ENCODE results near the gene GNB1L. TPM values are rescaled to one million over a fixed set of nuclear protein-coding genes. Genes with fewer than 3 reads are reported as not detected.

GNB1L gene
- total RNA-seq, 2 experiments from 2014 or later: 3.0 to 6.5 TPM

- peak in 1 of 14 experiments; percentile 8 for DNase-seq
Observed at GRCh38 chr22:19871845-19872778, 17.4 kb upstream of the GNB1L start.

GRCh38 chr22:19871023-19871844, 16.6 kb upstream of the GNB1L start:
- CTCF ChIA-PET: no interaction called here
- Mint-ChIP-seq H3K27ac (no peak overlapping the region), H3K36me3 (ENCODE audit: low read depth) (no peaks in the 10 kb centered on the region), H3K9me3 (no peaks in the 10 kb centered on the region), H3K27me3 (no peaks in the 10 kb centered on the region), H3K4me1 (ENCODE audit: low read depth) (peaks cover 9% of the 10 kb centered on the region), H3K4me3 (no peak overlapping the region)
- ATAC-seq (ENCODE audit: poor library complexity) (no peak), DNase-seq (peak in 3 of 14 experiments; percentile 2 to 29 (median 9))
- Histone ChIP-seq H3K27ac (ENCODE audit: low read depth in 1 of 2, low read length in 2 of 2) (no peak overlapping the region), H3K9me3 (ENCODE audit: control insufficient read depth in 1 of 2, insufficient read depth in 1 of 2, low read length in 2 of 2) (no peaks in the 10 kb centered on the region), H3K4me1 (ENCODE audit: insufficient read depth, low read length) (peaks cover 28% of the 10 kb centered on the region), H3K27me3 (ENCODE audit: control insufficient read depth in 1 of 2, insufficient read depth in 2 of 2, low read length in 2 of 2) (no peaks in the 10 kb centered on the region), H3K36me3 (ENCODE audit: insufficient read depth, low read length) (no peaks in the 10 kb centered on the region), H3K4me3 (ENCODE audit: low read length) (no peak overlapping the region)
- POLR2A ChIA-PET: no interaction called here
- TF ChIP-seq CTCF (IDR thresholded peaks at IDR 0.05): no peak
- intact Hi-C loops (cut with DNase I, micrococcal nuclease): no loop called here

More at GRCh38 chr22:19871845-19872778, 17.4 kb upstream of the GNB1L start:
- Mint-ChIP-seq H3K4me3 (no peak overlapping the region), H3K27ac (no peak overlapping the region), H3K36me3 (ENCODE audit: low read depth) (no peaks in the 10 kb centered on the region), H3K4me1 (ENCODE audit: low read depth) (peaks cover 9% of the 10 kb centered on the region), H3K9me3 (no peaks in the 10 kb centered on the region), H3K27me3 (no peaks in the 10 kb centered on the region)
- Histone ChIP-seq H3K27ac (ENCODE audit: low read depth in 1 of 2, low read length in 2 of 2) (no peak overlapping the region), H3K27me3 (ENCODE audit: control insufficient read depth in 1 of 2, insufficient read depth in 2 of 2, low read length in 2 of 2) (no peaks in the 10 kb centered on the region), H3K9me3 (ENCODE audit: control insufficient read depth in 1 of 2, insufficient read depth in 1 of 2, low read length in 2 of 2) (no peaks in the 10 kb centered on the region), H3K4me1 (ENCODE audit: insufficient read depth, low read length) (peaks cover 28% of the 10 kb centered on the region), H3K36me3 (ENCODE audit: insufficient read depth, low read length) (no peaks in the 10 kb centered on the region), H3K4me3 (ENCODE audit: low read length) (no peak overlapping the region)
- intact Hi-C loops (cut with DNase I, micrococcal nuclease): no loop called here
- CTCF ChIA-PET: no interaction called here
- POLR2A ChIA-PET: no interaction called here
- ATAC-seq (ENCODE audit: poor library complexity): no peak
- TF ChIP-seq CTCF (IDR thresholded peaks at IDR 0.05): no peak

GRCh38 chr22:19870153-19871022, 15.7 kb upstream of the GNB1L start:
- ATAC-seq (ENCODE audit: poor library complexity): no peak
- ChIA-PET CTCF (no interaction called here), POLR2A (no interaction called here)
- H3K27ac ChIP-seq (ENCODE audit: low read depth in 1 of 2, low read length in 2 of 2): no peak overlapping the region
- no peak for TF ChIP-seq CTCF (IDR thresholded peaks at IDR 0.05)
- no peak overlapping the region for H3K4me3 ChIP-seq (ENCODE audit: low read length)
- H3K36me3 Mint-ChIP-seq (ENCODE audit: low read depth): no peaks in the 10 kb centered on the region
- H3K9me3 Mint-ChIP-seq: no peaks in the 10 kb centered on the region
- H3K9me3 ChIP-seq (ENCODE audit: control insufficient read depth in 1 of 2, insufficient read depth in 1 of 2, low read length in 2 of 2): no peaks in the 10 kb centered on the region
- intact Hi-C loops (cut with DNase I, micrococcal nuclease): no loop called here
- H3K27me3 Mint-ChIP-seq: no peaks in the 10 kb centered on the region
- no peaks in the 10 kb centered on the region for H3K36me3 ChIP-seq (ENCODE audit: insufficient read depth, low read length)
- no peak overlapping the region for H3K4me3 Mint-ChIP-seq
- peak in 2 of 14 experiments; percentile 8 to 12 for DNase-seq
- peaks cover 12% of the 10 kb centered on the region for H3K4me1 Mint-ChIP-seq (ENCODE audit: low read depth)
- no peak overlapping the region for H3K27ac Mint-ChIP-seq
- H3K4me1 ChIP-seq (ENCODE audit: insufficient read depth, low read length): peaks cover 26% of the 10 kb centered on the region
- H3K27me3 ChIP-seq (ENCODE audit: control insufficient read depth in 1 of 2, insufficient read depth in 2 of 2, low read length in 2 of 2): no peaks in the 10 kb centered on the region
